Skin epidermis (tissue), 12 donors: ENCODE measurements around the gene VASH1.
A peak's percentile ranks its signal among the peaks of the same experiment; 100 is the strongest.

Experiments used
- H3K27ac ChIP-seq, 21 experiments: fragments of 200-600 bp; sonication (generic) in 11 of 21; one replicate each; pipeline ENCODE4 v1.5.0; 2020; ENCODE audit warnings: mild to moderate bottlenecking in 3 of 21, inconsistent platforms in 2 of 21, moderate library complexity in 2 of 21
- H3K4me3 ChIP-seq, 7 experiments: fragments of 200-600 bp; sonication (generic) in 2 of 7; one replicate each; pipeline ENCODE4 v1.5.0; 2020; ENCODE audit warnings: inconsistent platforms in 2 of 7, mild to moderate bottlenecking in 2 of 7, moderate library complexity in 1 of 7

Gene VASH1

GRCh38 chr14:76812422-76813383, 51.4 kb downstream of the VASH1 start, which contains the start of gene ANGEL1:
ANGEL1 (minus strand) TSS chr14:76812882; CDS start chr14:76812827, 55 bp downstream.
- Histone ChIP-seq H3K4me3 (peak within 1 kb of the TSS; percentile 58 to 96 (median 88)), H3K27ac (peak within 1 kb of the TSS; percentile 52 to 97 (median 85))

DNA sequence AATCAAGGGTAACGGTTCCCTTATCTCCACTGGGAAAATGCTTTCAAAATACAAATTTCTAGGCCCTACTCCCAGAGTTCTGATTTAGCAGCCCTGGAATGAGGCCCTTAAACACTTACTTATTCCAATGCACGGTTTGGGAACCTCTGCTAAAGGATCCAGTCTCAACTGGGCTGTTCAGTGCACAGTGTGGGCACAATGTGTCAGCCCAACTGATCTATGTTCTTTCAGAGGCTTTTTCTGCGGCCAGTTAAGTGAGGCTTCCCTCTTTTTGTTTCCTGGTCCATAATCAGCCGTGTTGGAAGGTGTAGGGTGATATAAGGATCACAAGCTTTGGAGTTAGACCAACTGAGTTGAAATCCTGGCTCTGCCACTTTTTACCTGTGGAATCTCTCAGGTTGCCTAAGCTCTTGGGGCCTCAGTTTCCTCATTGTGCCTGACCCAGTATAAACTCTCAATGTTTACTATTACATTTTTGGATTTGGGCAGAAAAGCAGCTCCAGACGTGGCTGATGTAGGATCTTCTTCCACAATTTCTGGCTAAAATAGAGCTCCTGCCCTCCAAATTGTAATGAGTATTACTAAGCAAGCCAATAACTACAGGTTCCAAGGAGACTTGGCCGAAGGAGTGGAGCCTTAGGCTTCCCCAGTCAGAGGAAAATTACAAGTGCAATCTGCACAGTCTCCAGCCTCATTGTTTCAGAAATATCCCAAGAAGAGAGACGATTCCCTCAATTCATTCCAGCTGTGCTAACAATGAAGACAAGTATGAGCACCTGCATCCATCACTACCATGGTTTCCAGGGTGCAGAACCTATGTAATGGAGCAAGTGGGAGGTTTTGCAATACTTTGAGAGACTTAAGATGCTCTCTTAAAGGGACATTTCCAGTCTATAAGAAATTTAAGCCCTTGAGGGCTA, 53.7 kb downstream of the VASH1 start:
- H3K27ac ChIP-seq = peak overlapping the region in 2 of 21 experiments; percentile 6 to 20

GRCh38 chr14:76820700-76821099, 59.4 kb downstream of the VASH1 start:
- Histone ChIP-seq H3K4me3 (no peak overlapping the region), H3K27ac (no peak overlapping the region)

More for the DNA sequence above, 53.7 kb downstream of the VASH1 start:
- no peak overlapping the region for H3K4me3 ChIP-seq

- Histone ChIP-seq H3K4me3 (no peak within 1 kb of the TSS), H3K27ac (peak within 1 kb of the TSS in 1 of 21 experiments; percentile 63)
Measured at GRCh38 chr14:76826122-76826521, 64.9 kb downstream of the VASH1 start, which contains the start of gene LRRC74A. LRRC74A (plus strand) TSS chr14:76826408; CDS start chr14:76826698, 290 bp downstream.

DNA sequence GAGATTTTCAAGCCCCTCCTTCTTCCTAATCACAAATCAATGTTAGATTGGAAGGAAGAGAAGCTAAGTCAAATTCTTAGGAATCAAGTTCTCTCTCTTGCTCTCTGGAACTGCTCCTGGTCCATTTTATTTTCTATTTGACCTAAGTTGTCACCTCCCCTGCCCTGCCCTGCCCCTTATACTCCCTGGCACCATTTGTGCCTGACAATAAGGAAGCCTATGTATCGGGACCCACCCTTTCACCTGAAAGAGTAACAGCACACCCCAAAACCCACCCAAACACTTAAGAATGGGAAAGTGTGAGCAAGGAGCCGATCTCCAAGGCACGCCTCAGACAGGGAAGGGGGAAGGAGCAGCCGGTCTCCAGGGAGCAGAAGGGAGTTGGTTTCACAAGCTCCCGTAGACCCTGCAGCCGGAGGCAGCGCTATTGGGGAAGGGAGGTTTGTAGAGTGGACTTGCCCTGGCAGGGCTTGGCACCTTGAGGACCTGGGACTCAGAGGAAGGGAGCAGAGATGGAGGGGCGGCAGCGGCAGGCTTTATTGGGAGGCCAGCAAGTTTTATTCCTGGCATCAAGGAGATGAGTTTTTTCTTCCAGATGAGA, 66.5 kb downstream of the VASH1 start:
- peak overlapping the region in 7 of 21 experiments; percentile 26 to 63 (median 46) for H3K27ac ChIP-seq

GRCh38 chr14:76828339-76829012, 67.2 kb downstream of the VASH1 start:
- peak overlapping the region in 3 of 7 experiments; percentile 3 to 5 (median 4) for H3K4me3 ChIP-seq
- H3K27ac ChIP-seq = peak overlapping the region in 9 of 21 experiments; percentile 26 to 63 (median 39)

More for the DNA sequence above, 66.5 kb downstream of the VASH1 start:
- peak overlapping the region in 3 of 7 experiments; percentile 3 to 5 (median 4) for H3K4me3 ChIP-seq

DNA sequence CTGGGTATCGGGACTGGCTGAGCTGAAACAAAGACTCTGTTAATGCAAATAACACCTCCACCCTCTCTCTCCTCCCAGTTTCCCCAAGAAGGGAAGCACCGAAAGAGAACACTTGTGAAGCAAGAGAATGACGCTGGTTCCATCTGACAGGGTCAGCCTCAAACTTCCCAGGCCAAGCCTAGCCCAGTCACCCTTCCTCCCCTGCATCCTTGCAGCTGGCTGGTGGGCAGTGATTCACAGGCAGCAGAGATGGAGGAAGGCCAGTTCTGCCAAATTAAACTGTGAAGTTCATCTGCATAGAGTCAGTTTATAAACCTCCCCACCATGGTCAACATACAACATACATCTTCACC, 67.7 kb downstream of the VASH1 start:
- peak overlapping the region in 7 of 21 experiments; percentile 8 to 59 (median 39) for H3K27ac ChIP-seq
- H3K4me3 ChIP-seq = no peak overlapping the region

DNA sequence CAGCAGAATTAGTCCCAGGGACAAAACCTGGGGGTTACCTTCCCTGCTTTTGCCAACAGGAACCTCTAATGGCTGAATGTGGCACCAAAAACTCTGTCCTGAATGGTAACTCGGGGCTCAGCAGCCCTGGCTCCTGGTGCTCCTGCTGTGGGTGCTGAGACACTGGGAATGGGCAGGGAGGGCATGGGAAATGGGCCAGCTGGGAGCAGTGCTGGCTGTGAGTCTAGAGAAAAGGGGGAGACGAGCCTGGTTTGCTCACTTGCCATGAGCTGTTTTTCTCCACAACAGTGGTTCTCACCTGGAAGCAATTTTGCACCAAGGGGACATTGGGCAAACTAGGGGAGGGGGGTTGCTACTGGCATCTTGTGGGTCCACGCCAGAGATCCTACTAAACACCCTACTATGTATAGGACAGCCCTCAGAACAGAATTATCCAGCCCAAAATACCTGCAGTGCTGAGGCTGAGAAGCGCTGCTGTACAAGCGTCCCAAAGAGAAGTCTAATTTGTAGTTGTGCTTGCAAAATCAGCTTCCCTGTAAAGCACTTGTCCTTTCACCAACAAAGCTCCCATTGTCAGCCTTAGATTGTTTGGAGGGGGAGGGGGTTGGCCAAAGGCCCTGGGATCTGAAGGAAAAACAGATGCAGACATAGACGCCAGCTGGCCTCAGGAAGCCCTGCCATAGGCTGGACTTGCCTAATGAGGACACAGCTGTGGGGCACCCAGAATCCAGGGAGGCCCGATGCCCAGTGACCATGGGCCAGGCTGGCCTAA, 68.6 kb downstream of the VASH1 start:
- no peak overlapping the region for H3K4me3 ChIP-seq
- H3K27ac ChIP-seq = peak overlapping the region in 8 of 21 experiments; percentile 8 to 59 (median 34)

DNA sequence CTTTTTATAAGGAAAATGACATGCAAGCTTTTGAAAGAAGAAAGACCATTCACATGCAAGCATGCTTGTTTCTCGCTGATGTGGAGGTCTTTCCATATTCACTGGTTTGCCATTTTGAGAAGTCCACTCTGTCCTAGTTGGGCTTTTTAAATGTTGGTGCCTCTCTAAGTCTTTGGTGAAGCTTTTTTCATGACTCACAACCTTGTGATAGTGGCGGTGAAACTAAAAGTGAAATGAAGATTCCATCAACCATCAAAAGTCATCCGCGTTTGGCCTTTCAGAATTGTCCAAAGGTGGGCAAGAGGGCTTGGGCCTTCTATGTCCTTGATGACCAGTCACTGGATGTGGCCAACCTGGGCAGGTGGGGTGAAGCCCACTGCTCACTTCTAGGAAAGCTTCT, 69.3 kb downstream of the VASH1 start:
- Histone ChIP-seq H3K4me3 (no peak overlapping the region), H3K27ac (no peak overlapping the region)

- peak overlapping the region in 1 of 21 experiments; percentile 6 for H3K27ac ChIP-seq
- H3K4me3 ChIP-seq = no peak overlapping the region
Measured at GRCh38 chr14:76832503-76832988, 71.3 kb downstream of the VASH1 start.
